PFSK-1 (cell line): ENCODE measurements around the gene DYNC1H1.

Experiments
- POLR2AphosphoS5 ChIP-seq: IDR thresholded peaks from 2 replicates; pipeline ENCODE4 v1.6.1; 2012; ENCODE audit warnings: low read depth, mild to moderate bottlenecking, control low read depth, low read length, moderate library complexity
- TAF1 ChIP-seq: IDR thresholded peaks from 2 replicates; pipeline ENCODE4 v1.6.1; 2012; ENCODE audit warnings: low read length, control low read depth, borderline replicate concordance; ENCODE audit not compliant: insufficient read depth
- TF ChIP-seq, protein P1 (sequence below), 2 experiments: IDR thresholded peaks; 2 replicates each; pipeline versions ENCODE4 v1.6.1 to v1.8.0; 2011 to 2012; ENCODE audit warnings: low read depth in 2 of 2, low read length in 2 of 2, control low read depth in 1 of 2, inconsistent platforms in 1 of 2, mild to moderate bottlenecking in 1 of 2, moderate library complexity in 1 of 2; ENCODE audit not compliant: insufficient read depth in 1 of 2

DNA sequence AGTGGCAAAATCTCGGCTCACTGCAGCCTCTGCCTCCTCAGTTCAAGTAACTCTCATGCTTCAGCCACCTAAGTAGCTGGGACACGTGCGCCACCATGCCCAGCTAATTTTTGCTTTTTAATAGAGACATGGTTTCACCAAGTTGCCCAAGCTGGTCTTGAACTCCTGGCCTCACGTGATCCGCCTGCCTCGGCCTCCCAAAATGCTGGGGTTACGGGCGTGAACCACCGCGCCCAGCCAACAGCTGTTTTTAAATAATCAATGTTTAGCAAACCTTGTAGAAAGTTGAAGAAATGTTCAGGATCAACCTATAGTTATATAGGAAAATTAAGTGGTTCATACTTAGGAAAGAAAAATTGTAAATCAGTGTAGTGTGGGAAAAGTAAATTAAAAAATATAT lies 128.4 kb downstream of the DYNC1H1 start:
- TF ChIP-seq, protein P1, sequence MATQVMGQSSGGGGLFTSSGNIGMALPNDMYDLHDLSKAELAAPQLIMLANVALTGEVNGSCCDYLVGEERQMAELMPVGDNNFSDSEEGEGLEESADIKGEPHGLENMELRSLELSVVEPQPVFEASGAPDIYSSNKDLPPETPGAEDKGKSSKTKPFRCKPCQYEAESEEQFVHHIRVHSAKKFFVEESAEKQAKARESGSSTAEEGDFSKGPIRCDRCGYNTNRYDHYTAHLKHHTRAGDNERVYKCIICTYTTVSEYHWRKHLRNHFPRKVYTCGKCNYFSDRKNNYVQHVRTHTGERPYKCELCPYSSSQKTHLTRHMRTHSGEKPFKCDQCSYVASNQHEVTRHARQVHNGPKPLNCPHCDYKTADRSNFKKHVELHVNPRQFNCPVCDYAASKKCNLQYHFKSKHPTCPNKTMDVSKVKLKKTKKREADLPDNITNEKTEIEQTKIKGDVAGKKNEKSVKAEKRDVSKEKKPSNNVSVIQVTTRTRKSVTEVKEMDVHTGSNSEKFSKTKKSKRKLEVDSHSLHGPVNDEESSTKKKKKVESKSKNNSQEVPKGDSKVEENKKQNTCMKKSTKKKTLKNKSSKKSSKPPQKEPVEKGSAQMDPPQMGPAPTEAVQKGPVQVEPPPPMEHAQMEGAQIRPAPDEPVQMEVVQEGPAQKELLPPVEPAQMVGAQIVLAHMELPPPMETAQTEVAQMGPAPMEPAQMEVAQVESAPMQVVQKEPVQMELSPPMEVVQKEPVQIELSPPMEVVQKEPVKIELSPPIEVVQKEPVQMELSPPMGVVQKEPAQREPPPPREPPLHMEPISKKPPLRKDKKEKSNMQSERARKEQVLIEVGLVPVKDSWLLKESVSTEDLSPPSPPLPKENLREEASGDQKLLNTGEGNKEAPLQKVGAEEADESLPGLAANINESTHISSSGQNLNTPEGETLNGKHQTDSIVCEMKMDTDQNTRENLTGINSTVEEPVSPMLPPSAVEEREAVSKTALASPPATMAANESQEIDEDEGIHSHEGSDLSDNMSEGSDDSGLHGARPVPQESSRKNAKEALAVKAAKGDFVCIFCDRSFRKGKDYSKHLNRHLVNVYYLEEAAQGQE (IDR thresholded peaks at IDR 0.05; ENCODE audit: insufficient read depth in 1 of 2, low read depth in 2 of 2, low read length in 2 of 2), result no peak
- TF ChIP-seq POLR2AphosphoS5, result no peak
- no peak for TF ChIP-seq TAF1
